ENCODE measurements around the gene ASIP.
"Not testable (repeated sequence)": the region's sequence is repeated elsewhere in the genome, so short reads cannot be mapped to it uniquely, and the experiment has no call there.

The ASIP gene

DNA sequence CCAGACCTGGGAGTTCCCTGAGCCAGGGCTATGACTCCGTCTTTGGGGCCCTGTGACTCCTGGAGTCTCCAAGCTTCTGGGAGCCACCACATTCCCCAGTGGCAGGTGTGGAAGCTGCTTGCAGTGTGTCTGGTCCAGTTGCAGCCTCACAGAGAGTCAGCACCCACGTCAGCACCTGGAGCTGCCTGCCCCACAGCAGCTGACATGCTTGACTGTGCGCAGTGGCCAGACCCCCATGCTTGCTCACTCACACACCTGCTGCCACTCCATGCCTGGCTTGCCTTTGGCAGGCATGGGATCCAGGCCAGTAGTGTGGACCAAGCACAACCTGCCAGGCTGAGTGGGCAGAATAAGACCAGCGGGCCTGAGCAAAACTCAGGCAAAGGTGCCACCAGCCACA lies 31.0 kb upstream of the ASIP start:
- TF ChIP-seq, protein P1, sequence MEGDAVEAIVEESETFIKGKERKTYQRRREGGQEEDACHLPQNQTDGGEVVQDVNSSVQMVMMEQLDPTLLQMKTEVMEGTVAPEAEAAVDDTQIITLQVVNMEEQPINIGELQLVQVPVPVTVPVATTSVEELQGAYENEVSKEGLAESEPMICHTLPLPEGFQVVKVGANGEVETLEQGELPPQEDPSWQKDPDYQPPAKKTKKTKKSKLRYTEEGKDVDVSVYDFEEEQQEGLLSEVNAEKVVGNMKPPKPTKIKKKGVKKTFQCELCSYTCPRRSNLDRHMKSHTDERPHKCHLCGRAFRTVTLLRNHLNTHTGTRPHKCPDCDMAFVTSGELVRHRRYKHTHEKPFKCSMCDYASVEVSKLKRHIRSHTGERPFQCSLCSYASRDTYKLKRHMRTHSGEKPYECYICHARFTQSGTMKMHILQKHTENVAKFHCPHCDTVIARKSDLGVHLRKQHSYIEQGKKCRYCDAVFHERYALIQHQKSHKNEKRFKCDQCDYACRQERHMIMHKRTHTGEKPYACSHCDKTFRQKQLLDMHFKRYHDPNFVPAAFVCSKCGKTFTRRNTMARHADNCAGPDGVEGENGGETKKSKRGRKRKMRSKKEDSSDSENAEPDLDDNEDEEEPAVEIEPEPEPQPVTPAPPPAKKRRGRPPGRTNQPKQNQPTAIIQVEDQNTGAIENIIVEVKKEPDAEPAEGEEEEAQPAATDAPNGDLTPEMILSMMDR (IDR thresholded peaks at IDR 0.05; ENCODE audit: borderline replicate concordance, insufficient read depth, low read depth, low read length) = no peak
- no peak overlapping the region for H3K4me3 ChIP-seq (ENCODE audit: low read depth, low read length)

DNA sequence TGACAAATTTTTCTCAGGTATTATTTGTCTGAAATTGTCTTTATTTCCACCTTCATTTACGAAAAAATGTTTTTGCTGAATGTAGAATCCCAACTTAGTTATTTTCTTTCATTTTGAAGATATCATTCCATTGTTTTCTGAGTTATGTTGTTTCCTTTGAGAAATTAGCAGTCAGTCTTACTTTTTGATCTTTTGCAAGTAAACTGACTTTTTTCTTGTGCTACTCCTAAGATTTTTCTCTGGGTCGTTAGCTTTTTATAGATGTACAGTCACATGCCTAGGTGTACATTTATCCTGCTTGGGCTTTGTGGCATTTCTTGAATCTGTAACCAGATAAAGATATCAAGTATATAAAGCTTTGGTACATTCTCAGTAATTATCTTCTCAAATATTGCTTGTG lies 29.6 kb upstream of the ASIP start:
- TF ChIP-seq, protein P1 (IDR thresholded peaks at IDR 0.05; ENCODE audit: borderline replicate concordance, insufficient read depth, low read depth, low read length) = no peak
- H3K4me3 ChIP-seq (ENCODE audit: low read depth, low read length) = no peak overlapping the region

DNA sequence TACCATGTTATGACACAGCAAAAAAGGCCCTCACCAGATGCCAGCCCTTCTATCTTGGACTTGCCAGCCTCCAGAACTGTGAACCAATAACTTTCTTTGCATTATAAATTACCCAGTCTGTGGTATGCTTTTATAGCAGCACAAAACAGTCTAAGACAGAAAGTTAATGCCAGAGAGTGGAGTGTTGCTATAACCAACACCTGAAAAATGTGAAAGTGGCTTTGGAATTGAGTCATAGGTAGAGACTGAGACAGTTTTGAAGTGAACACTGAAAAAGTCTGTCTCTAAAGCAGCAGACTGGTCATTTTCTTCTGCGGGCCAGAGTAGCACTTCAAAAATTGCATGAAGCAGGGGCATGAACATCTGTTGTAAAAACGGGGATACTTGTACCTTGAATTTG lies 28.0 kb upstream of the ASIP start:
- TF ChIP-seq, protein P1 (IDR thresholded peaks at IDR 0.05; ENCODE audit: borderline replicate concordance, insufficient read depth, low read depth, low read length) = no peak
- H3K4me3 ChIP-seq (ENCODE audit: low read depth, low read length) = no peak overlapping the region

DNA sequence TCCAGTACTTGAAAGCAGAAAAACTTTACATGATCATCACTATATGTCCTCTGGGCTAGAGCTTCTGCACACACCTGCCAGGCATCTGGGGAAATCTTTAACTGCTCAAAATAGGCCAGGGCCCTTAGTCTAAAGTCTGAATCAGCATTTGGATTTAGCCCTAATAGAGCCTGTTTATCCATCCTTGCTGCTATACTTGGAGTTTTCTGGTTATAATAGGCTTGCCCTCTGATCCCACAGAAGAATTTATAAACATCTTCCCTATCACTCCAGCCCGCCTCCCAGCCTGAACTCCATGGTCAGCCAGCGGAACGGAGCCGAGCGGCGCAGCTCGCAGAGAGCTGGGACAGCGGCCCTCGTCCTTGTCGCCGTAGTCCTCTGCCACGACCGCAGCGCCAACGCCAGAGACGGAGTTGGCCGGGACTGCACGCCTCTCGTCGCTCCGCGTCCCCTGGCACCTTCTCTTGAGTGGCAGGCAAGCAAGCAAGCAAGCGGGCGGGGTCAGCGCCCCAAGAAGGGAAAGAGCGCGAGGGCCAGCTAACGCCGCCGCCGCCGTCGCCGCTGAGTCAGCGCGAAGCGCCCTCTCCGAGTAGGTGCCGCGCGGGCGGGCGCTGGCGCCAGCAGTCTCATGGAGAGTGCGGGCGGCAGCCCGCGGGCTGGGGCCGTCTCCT lies 25.4 kb upstream of the ASIP start:
- TF ChIP-seq, protein P1 (IDR thresholded peaks at IDR 0.05; ENCODE audit: borderline replicate concordance, insufficient read depth, low read depth, low read length) = no peak
- no peak overlapping the region for H3K4me3 ChIP-seq (ENCODE audit: low read depth, low read length)

DNA sequence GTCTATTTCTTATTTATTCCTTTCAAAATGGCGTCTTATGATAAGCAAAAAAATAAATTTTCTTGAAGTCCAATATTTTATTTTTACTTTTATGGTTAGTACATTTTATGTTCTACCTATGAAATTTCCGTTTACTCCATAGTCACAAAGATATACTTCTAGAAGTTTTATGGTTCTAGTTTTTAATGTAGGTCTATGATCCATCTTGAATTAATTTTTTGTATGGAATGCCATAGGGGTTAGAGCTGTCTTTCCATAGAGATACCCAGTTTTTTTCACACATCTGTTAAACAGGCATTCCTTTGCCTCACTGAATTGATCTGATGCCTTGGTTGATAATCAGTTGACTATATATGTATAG lies 24.9 kb upstream of the ASIP start:
- H3K4me3 ChIP-seq (ENCODE audit: low read depth, low read length) = no peak overlapping the region
- TF ChIP-seq, protein P1 (IDR thresholded peaks at IDR 0.05; ENCODE audit: borderline replicate concordance, insufficient read depth, low read depth, low read length) = no peak

DNA sequence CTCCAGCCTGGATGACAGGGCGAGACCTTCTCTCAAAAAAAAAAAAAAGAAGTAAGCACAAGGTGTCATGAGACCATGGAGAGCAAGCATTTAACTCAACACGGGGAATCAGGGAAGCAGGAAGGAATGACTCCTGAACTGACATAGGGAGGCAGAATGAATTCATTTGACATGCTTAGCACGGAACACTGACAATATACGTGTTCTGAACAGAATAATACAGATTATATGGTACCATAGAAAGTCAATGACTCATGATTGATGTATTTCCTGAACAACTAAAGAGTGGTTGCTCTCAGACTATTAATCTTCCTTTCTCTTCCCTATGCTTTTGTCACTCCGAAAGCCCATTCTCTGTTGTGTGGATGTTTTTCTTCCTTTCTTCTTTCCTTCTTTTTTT lies 20.7 kb upstream of the ASIP start:
- TF ChIP-seq, protein P1 (IDR thresholded peaks at IDR 0.05; ENCODE audit: borderline replicate concordance, insufficient read depth, low read depth, low read length) = no peak
- no peak overlapping the region for H3K4me3 ChIP-seq (ENCODE audit: low read depth, low read length)

DNA sequence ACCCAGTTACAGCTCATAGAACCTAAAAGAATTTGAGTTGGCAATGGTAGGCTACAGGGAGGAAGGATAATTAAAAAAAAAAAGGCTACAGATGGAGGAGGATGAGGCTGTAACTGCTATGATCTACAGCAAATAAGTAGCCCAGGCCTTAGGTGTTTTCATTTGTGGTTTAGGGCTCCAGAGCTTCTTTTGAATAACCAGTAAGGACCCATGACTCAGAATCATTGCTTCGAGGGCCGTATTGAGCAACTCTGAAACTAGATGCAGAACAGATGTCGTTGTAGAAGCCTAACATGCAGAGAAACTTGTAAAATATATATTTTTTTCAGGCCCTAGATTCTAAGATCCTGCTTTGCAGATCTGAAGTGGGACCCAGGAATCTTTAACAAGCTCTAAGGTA lies 19.0 kb upstream of the ASIP start:
- H3K4me3 ChIP-seq (ENCODE audit: low read depth, low read length) = no peak overlapping the region

DNA sequence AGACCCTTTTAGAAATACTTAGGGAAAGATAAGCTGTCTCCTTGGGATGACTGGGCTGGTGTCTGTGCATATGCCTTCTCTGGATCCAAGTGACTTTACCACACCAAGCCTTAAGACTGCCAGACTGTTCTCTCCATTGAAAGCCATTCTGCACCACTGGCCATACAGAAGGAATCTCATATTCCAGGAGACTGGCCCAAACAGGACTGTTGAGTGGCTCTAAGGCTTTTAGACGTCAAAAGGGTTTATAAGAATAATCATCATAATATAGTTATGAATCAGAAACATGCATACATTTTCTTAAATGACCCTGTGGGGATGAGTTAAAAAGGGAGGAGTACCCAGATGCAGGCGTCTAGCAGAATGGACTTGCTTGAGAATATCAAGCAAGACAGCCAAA lies 17.0 kb upstream of the ASIP start:
- not testable (repeated sequence) for H3K4me3 ChIP-seq (ENCODE audit: low read depth, low read length)

More for the DNA sequence above, 19.0 kb upstream of the ASIP start:
- TF ChIP-seq, protein P1 (IDR thresholded peaks at IDR 0.05; ENCODE audit: borderline replicate concordance, insufficient read depth, low read depth, low read length) = no peak

All from GM12875 (cell line).